Activated naive CD4-positive, alpha-beta T cell treated with anti-CD3 and anti-CD28 coated beads, Interleukin-2, amount 50 U/mL, for 24 hours (primary cell): ENCODE measurements around the gene DDX39B.
A peak's percentile ranks its signal among the peaks of the same experiment; 100 is the strongest.
"Not testable (repeated sequence)": the region's sequence is repeated elsewhere in the genome, so short reads cannot be mapped to it uniquely, and the experiment has no call there.

ENCODE experiments used
- H3K27ac Mint-ChIP-seq: one replicate; pipeline ENCODE4 v1.8.0; 2021; ENCODE audit warnings: mild to moderate bottlenecking, mixed read lengths
- H3K27me3 Mint-ChIP-seq: one replicate; pipeline ENCODE4 v1.8.0; 2021; ENCODE audit warnings: mixed read lengths
- H3K36me3 Mint-ChIP-seq: one replicate; pipeline ENCODE4 v1.8.0; 2021; ENCODE audit warnings: mixed read lengths
- H3K4me1 Mint-ChIP-seq: one replicate; pipeline ENCODE4 v1.8.0; 2021; ENCODE audit warnings: mixed read lengths
- H3K4me3 Mint-ChIP-seq: one replicate; pipeline ENCODE4 v1.8.0; 2021; ENCODE audit warnings: mild to moderate bottlenecking, mixed read lengths
- H3K9me3 Mint-ChIP-seq: one replicate; pipeline ENCODE4 v1.8.0; 2021; ENCODE audit warnings: mixed read lengths

Gene DDX39B

GRCh38 chr6:31528307-31528777 lies 13.5 kb downstream of the DDX39B start:
- Mint-ChIP-seq H3K4me1 (peaks cover 19% of the 10 kb centered on the region), H3K9me3 (no peaks in the 10 kb centered on the region), H3K27ac (no peak overlapping the region), H3K36me3 (peaks cover 6% of the 10 kb centered on the region), H3K27me3 (no peaks in the 10 kb centered on the region), H3K4me3 (no peak overlapping the region)

- peaks cover 8% of the 10 kb centered on the region for H3K4me1 Mint-ChIP-seq
- H3K36me3 Mint-ChIP-seq, result no peaks in the 10 kb centered on the region
- no peak overlapping the region for H3K27ac Mint-ChIP-seq
- H3K4me3 Mint-ChIP-seq, result no peak overlapping the region
- H3K9me3 Mint-ChIP-seq, result no peaks in the 10 kb centered on the region
- no peaks in the 10 kb centered on the region for H3K27me3 Mint-ChIP-seq
Observed at GRCh38 chr6:31525932-31526591, 15.7 kb downstream of the DDX39B start.

GRCh38 chr6:31525553-31525931 lies 16.3 kb downstream of the DDX39B start:
- peaks cover 5% of the 10 kb centered on the region for H3K4me1 Mint-ChIP-seq
- no peak overlapping the region for H3K27ac Mint-ChIP-seq
- H3K4me3 Mint-ChIP-seq, result no peak overlapping the region
- H3K9me3 Mint-ChIP-seq, result no peaks in the 10 kb centered on the region
- H3K27me3 Mint-ChIP-seq, result no peaks in the 10 kb centered on the region
- H3K36me3 Mint-ChIP-seq, result no peaks in the 10 kb centered on the region

- H3K4me3 Mint-ChIP-seq, result no peak overlapping the region
- no peaks in the 10 kb centered on the region for H3K36me3 Mint-ChIP-seq
- no peaks in the 10 kb centered on the region for H3K27me3 Mint-ChIP-seq
- no peak overlapping the region for H3K27ac Mint-ChIP-seq
- no peaks in the 10 kb centered on the region for H3K9me3 Mint-ChIP-seq
- H3K4me1 Mint-ChIP-seq, result no peaks in the 10 kb centered on the region
Observed at GRCh38 chr6:31521835-31522234, 20.0 kb downstream of the DDX39B start.

- H3K27me3 Mint-ChIP-seq, result no peaks in the 10 kb centered on the region
- H3K9me3 Mint-ChIP-seq, result no peaks in the 10 kb centered on the region
- H3K4me3 Mint-ChIP-seq, result no peak overlapping the region
- no peaks in the 10 kb centered on the region for H3K4me1 Mint-ChIP-seq
- H3K36me3 Mint-ChIP-seq, result peaks cover 2% of the 10 kb centered on the region
- H3K27ac Mint-ChIP-seq, result no peak overlapping the region
Observed at GRCh38 chr6:31513456-31514165, 28.2 kb downstream of the DDX39B start.

- Mint-ChIP-seq H3K27me3 (no peaks in the 10 kb centered on the region), H3K4me3 (no peak overlapping the region), H3K9me3 (no peaks in the 10 kb centered on the region), H3K4me1 (peaks cover 7% of the 10 kb centered on the region), H3K27ac (no peak overlapping the region), H3K36me3 (peaks cover 2% of the 10 kb centered on the region)
Observed at GRCh38 chr6:31510007-31510406, 31.8 kb downstream of the DDX39B start.

GRCh38 chr6:31509036-31509435 lies 32.8 kb downstream of the DDX39B start:
- not testable (repeated sequence) for H3K27ac Mint-ChIP-seq, H3K4me3 Mint-ChIP-seq, H3K36me3 Mint-ChIP-seq, H3K4me1 Mint-ChIP-seq, H3K27me3 Mint-ChIP-seq, H3K9me3 Mint-ChIP-seq

GRCh38 chr6:31502586-31502985 lies 39.2 kb downstream of the DDX39B start:
- peaks cover 55% of the 10 kb centered on the region for H3K4me1 Mint-ChIP-seq

GRCh38 chr6:31499648-31500047 lies 42.2 kb downstream of the DDX39B start:
- peaks cover 71% of the 10 kb centered on the region for H3K4me1 Mint-ChIP-seq
- H3K4me3 Mint-ChIP-seq, H3K27ac Mint-ChIP-seq, H3K36me3 Mint-ChIP-seq, H3K9me3 Mint-ChIP-seq, H3K27me3 Mint-ChIP-seq: not testable (repeated sequence)

More at GRCh38 chr6:31502586-31502985, 39.2 kb downstream of the DDX39B start:
- Mint-ChIP-seq H3K9me3 (no peaks in the 10 kb centered on the region), H3K27me3 (no peaks in the 10 kb centered on the region), H3K27ac (no peak overlapping the region), H3K4me3 (no peak overlapping the region), H3K36me3 (no peaks in the 10 kb centered on the region)

- H3K27me3 Mint-ChIP-seq, result no peaks in the 10 kb centered on the region
- peaks cover 70% of the 10 kb centered on the region for H3K4me1 Mint-ChIP-seq
- H3K9me3 Mint-ChIP-seq, result no peaks in the 10 kb centered on the region
Observed at GRCh38 chr6:31498748-31499147, 43.1 kb downstream of the DDX39B start.

GRCh38 chr6:31497531-31498476 lies 44.0 kb downstream of the DDX39B start, which contains the start of gene MICB:
Gene MICB, plus strand, starts transcription at chr6:31498145. Its CDS starts 49 bp downstream, at chr6:31498194.
- Mint-ChIP-seq H3K36me3 (no peaks in the 10 kb centered on the region), H3K4me1 (peaks cover 67% of the 10 kb centered on the region)

More at GRCh38 chr6:31498748-31499147, 43.1 kb downstream of the DDX39B start:
- H3K4me3 Mint-ChIP-seq, result peak overlapping the region; percentile 94
- H3K27ac Mint-ChIP-seq, result peak overlapping the region; percentile 93
- no peaks in the 10 kb centered on the region for H3K36me3 Mint-ChIP-seq

GRCh38 chr6:31496826-31497225 lies 45.0 kb downstream of the DDX39B start:
- H3K36me3 Mint-ChIP-seq, H3K9me3 Mint-ChIP-seq, H3K27me3 Mint-ChIP-seq: not testable (repeated sequence)
- Mint-ChIP-seq H3K27ac (peak overlapping the region; percentile 75), H3K4me3 (peak overlapping the region; percentile 91), H3K4me1 (peaks cover 65% of the 10 kb centered on the region)

More at GRCh38 chr6:31497531-31498476, 44.0 kb downstream of the DDX39B start, which contains the start of gene MICB:
- peak within 1 kb of the TSS; percentile 94 for H3K4me3 Mint-ChIP-seq
- H3K9me3 Mint-ChIP-seq, result no peaks in the 10 kb centered on the region
- peak within 1 kb of the TSS; percentile 93 for H3K27ac Mint-ChIP-seq
- H3K27me3 Mint-ChIP-seq, result no peaks in the 10 kb centered on the region

GRCh38 chr6:31495580-31495979 lies 46.2 kb downstream of the DDX39B start:
- Mint-ChIP-seq H3K27ac (peak overlapping the region; percentile 75), H3K4me1 (peaks cover 55% of the 10 kb centered on the region), H3K27me3 (no peaks in the 10 kb centered on the region)

GRCh38 chr6:31493875-31494694 lies 47.7 kb downstream of the DDX39B start:
- no peaks in the 10 kb centered on the region for H3K27me3 Mint-ChIP-seq
- H3K9me3 Mint-ChIP-seq, result no peaks in the 10 kb centered on the region
- H3K27ac Mint-ChIP-seq, result peak overlapping the region; percentile 80
- peak overlapping the region; percentile 79 for H3K4me3 Mint-ChIP-seq
- H3K4me1 Mint-ChIP-seq, result peaks cover 47% of the 10 kb centered on the region
- H3K36me3 Mint-ChIP-seq, result no peaks in the 10 kb centered on the region

More at GRCh38 chr6:31495580-31495979, 46.2 kb downstream of the DDX39B start:
- Mint-ChIP-seq H3K4me3 (peak overlapping the region; percentile 79), H3K9me3 (no peaks in the 10 kb centered on the region), H3K36me3 (no peaks in the 10 kb centered on the region)

GRCh38 chr6:31493550-31493874 lies 48.3 kb downstream of the DDX39B start:
- Mint-ChIP-seq H3K4me3 (peak overlapping the region; percentile 79), H3K27ac (peak overlapping the region; percentile 78), H3K4me1 (peaks cover 41% of the 10 kb centered on the region)
- H3K9me3 Mint-ChIP-seq, H3K36me3 Mint-ChIP-seq, H3K27me3 Mint-ChIP-seq: not testable (repeated sequence)
